ENCODE measurements around the gene ODAD3.
"Not testable (repeated sequence)": the region's sequence is repeated elsewhere in the genome, so short reads cannot be mapped to it uniquely, and the experiment has no call there.

Gene ODAD3

DNA sequence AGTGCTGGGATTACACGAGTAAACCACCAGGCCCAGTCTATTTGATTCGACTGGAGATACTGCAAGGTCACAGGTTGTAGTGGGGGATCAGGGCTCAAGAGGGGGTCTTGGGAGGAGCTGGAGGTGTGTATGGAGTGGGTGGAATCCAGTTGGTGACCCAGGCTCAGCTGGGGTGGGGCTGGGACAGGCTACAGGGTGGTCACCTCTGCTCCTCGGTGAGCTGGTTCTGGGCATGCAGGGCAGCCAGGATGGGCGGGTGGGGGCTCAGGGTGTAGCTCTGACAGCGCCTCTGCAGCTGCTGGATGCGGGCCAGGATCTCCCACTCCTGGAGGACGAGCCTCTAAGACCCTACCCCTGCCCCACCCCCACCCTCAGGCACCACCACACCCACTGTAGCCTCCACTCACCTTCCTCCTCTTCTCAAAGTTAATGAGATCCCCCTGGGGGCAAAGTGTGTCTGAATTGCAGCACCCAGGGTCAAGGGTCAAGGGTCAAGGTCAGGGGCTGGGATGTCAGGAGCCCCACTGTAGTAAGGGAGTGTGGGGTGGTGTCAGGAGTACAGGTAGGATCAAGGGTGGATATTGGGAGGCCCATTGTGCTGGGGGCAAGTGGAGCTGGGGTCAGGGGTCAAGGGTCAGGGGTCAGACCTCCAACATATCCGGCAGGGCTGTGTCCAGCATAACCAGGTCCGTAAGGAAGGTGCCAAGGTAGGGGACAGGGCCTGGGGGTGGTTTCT, 32.9 kb downstream of the ODAD3 start:
- DNase-seq, result no peak

DNA sequence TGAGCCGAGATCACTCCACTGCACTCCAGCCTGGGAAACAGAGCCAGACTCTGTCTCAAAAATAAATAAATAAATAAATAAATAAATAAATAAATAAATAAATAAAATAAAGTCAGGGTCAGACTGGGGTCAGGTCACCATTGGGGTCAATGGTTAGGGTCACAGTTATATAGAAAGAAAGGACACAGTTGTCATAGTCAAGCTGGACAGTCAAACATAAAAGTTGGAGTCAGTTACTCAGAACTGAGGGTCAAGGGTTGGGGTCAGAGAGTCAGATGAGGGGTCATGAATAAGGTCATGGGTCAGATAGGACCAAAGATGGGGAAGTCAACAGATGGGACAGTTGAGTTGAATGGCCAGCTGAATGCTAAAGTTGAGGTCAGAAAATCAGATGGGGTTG, 34.1 kb downstream of the ODAD3 start:
- no peak for DNase-seq

DNA sequence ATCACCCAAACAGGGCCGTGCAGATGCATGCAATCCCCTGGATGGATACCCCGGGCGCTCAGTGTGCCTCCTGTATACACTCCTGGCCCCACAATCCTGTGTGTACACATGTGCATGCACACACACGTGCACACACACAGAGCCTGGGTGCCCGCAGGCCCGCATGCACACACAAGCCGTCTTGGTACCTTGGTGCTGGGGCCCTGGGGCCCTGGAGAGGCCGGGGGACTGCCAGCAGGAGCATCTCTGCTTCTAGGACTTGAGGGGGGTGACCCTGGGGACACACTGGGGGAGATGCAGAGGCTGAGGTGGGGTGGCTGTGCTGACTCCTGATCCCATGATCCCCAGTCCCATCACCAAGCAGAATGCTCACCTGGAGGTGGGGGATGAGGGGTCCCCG, 35.3 kb downstream of the ODAD3 start:
- no peak for DNase-seq

DNA sequence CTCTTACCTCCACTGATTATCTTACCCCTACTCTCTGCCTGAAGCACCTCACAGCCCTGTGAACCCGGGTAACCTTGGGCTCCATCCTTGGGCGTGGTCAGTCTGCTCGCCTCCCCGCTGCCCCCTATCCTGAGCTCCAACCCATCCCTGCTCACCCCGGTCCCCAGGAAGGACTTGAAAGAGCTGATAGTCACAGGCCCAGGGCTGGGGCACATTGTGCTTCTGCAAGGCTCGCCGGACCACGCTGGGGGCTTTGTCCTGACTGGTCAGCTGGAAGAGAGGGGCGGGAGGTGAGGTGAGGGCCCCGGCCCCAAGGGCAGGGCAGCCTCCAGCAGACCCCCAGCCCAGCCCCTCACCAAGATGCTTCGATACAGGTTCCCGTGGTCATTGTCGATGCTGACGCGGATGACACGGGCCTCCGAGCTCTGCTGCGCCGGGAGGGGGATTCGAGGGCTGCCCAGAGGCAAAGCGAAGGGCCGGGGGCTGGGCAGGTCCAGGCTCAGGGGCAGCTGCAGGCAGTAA, 37.8 kb downstream of the ODAD3 start:
- no peak for DNase-seq

DNA sequence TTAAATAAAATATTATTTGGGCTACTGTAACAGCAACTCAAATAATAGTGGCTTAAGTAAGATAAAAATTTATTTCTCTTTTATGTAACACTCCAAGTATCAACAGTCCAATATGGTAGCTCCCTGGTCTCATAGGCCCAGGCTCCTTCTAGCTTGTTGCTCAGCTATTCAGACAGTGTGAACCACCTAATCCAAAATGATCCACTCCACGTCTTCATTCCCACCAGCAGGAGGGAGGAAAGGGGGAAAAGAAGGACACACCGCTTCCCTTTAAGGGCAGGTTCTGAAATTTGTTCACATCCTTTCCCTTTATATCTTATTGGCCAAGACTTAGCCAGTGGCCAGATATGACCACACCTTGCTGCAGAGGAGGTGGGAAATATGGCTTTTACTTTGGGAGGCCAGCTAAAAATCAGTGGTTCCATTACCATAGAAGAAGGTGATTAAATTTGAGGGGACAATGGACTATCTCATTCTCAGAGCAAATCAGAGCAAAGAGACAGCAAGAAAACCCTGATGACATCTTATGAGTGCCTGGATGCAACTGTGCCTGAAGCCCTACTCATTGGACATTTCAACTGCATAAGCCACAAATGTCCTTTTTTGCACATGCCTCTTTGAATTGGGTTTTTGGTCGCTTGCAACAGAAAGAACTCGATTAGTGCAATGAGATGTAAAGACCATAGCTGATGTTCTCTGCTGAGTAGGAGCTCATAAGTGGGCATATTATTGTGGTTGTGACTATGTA, 43.8 kb downstream of the ODAD3 start:
- no peak for DNase-seq

DNA sequence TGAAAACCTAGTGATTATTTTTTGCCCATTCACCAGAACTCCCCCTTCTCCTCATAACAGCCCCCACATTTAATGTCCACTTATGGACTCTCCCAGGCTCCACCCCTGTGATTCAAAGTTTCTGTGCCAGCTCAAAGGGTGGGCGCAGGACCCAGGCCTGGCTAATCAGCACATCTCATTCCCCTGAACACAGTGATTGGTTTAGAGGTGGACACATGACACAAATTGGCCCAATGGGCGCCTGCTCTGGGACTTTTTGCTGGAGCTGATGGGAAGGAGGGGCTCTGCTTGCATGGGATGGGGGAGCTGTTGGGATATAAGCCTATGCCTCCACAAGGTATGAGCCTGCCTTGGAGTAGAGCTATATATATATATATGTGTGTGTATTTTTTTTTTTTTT, 44.6 kb downstream of the ODAD3 start:
- DNase-seq, result no peak

DNA sequence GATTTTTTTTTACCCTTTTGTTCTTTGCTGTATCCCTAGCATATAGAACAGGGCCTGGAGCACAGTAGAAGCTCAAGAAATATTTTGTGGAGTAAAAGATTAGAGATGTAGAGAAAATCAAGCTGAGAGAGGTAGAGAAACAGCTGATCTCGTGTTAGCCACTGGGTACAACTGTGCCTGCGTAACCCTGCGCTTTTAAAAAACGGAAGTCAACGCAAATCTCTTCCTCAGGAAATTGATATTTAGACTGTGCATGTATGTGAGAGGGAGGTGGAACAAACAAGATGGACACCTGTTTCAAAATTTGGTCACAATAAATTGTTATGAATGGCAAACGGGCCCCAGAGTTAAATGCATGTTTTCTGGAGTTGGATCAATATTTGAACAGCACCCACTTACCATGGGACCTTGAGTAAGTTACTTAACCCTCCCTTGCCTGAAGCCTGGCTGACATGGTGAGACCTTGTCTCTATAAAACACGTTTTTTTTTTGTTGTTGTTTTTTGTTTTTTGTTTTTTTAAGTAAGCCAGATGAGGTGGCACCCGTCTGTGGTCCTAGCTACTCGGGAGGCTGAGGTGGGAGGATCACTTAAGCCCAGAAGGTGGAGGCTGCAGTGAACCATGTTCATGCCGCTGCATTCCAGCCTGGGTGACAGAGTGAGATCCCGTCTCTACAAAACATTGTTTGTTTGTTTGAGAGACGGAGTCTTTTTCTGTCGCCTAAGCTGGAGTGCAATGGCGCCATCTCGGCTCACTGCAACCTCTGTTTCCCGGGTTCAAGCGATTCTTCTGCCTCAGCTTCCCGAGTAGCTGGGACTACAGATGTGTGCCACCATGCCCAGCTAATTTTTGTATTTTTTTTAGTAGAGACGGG, 47.5 kb downstream of the ODAD3 start:
- DNase-seq, result no peak

DNA sequence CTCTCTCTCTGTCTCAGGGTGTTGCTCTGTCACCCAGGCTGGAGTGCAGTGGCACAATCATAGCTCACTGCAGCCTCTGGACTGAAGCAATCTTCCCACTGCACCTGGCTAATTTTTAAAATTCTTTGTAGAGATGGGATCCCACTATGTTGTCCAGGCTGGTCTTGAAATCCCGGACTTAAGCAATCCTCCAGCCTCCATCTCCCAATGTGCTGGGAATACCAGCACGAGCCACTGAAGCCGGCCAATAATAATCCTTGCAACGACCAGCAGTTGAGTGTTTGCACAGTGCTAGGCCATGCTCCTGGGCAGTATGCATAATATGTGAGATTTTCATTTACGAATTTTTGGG, 50.2 kb downstream of the ODAD3 start:
- DNase-seq, result no peak

DNA sequence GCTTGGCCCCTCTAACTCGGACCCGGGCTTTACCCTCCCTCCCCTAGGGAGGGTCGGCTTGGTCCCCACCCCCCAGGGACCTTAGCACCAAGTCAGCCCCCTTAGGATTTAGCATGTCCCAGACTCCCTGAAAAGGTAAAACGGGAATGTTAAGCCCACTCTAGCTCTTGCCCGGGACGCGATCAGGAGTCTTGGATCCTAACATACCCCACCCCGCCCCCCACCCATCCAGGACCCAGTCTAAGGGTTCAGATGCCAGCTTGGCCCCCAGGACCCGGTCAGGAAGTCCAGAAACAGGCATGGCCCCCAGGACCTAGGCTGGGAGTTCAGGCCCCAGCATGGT, 51.2 kb downstream of the ODAD3 start:
- DNase-seq, result no peak

DNA sequence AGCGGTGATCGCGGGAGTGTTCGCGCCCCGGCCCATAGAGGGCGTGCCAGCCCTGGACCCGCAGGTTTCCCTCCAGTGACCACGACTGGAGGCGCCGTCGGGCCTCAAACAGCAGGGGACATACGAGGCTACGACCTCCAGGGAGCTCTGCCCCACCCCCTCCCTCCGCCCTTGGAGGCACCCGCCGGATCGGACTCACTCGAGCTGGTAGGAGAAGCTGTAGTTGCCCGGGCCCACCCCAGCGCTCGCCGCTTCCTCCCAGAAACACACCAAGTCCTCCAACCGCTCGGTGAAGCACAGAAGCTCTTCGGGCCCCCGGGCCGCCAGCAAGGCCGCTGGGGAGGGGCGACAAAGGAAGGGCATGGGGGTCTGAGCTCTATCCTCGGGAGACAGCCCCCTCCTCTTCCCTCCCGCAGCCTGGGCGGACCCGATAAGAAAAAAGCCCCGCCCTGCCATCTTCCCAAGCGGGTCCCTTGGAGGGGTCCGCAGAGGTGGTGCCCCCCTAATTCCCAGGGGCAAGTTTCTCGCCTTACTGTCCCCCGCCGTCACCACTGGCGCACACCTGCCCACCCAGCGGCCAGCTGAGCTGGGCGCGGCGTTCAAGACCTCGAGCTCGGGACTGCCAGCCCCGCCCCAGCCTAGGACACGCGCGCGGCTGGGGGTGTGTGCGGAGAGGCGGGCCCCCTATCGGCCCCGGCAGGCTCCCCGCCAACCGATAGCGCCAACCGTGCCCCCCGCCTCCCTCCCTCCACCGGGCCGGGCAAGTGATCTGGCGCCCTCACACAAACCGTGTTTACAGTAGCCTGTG, 51.8 kb downstream of the ODAD3 start:
- DNase-seq, result no peak

DNA sequence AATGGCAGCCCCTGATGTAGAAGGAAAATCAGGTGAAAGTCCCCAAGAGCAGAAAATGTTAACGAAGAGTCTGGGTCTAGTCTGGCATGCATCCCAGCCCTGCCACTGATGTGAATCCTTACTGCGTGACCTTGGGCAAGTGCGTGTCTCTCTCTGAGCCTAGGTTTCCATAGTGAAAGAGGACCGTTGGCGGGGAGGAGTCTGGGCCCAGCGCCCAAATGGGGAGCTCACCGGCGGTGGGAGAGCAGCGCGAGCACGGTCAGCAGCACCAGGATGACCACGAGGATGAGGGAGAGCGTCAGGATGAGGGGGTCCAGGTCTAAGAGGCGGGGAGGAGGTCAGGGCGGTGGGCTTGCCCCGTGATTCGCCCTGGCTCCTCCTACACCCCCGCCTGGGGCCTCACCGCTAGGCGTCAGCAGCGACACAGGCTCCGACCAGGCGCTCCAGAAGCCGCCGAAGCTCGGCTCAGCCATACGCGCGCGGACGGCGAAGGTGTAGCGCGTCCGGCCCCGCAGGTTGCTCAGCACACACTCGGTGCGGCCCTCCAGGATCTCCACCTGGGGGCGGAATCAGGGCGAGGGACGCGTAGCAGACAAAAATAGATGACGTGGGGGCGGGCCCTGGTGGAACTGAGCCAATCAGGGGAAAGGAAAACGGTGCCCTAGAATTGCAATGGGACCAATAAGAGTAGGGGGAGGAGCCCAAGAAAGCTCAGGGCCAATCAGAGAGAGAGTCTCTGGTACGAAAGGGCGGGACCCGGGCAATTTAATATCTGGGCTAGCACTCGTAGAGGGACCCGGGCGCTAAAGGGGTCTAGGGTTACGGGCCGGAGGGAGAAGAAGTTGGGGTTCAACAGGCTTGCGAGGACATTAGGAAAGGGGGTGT, 54.0 kb downstream of the ODAD3 start:
- peak; percentile 95 for DNase-seq

DNA sequence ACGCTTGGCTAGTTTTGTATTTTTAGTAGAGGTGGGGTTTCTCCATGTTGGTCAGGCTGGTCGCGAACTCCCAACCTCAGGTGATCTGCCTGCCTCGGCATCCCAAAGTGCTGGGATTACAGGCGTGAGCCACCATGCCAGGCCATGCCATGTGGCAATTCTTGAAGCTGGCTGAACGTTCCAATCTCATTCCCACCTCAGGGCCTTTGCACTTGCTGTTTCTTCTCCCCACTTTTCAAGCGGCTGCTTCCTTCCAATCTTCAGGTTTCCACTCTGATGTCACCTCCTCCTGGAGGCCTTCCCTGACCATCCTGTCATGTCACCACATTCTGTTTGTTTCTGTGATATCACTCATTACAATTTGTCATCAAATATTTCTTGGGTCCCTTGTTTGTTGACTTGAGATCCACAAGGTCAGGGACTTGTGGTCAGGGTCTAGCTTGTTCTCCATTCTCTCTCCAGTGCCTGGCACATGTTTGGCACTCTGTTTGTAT, 55.0 kb downstream of the ODAD3 start:
- no peak for DNase-seq

DNA sequence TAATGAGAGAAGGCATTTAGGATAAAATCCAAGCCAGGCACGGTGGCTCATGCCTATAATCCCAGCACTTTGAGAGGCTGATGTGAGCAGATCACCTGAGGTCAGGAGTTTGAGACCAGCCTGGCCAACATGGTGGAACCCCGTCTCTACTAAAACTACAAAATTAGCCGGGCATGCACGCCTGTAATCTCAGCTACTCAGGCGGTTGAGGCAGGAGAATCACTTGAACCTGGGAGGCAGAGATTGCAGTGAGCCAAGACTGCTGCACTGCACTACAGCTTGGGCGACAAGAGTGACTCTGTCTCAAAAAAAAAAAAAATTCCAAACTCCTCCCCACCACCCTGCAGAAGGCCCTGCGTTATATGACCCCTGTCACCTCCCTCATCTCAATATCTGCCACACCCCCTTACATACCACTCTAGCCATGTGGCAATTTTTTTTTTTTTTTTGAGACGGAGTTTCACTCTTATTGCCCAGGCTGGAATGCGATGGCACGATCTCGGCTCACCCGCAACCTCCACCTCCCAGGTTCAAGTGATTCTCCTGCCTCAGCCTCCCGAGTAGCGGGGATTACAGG, 55.6 kb downstream of the ODAD3 start:
- DNase-seq, result not testable (repeated sequence)

DNA sequence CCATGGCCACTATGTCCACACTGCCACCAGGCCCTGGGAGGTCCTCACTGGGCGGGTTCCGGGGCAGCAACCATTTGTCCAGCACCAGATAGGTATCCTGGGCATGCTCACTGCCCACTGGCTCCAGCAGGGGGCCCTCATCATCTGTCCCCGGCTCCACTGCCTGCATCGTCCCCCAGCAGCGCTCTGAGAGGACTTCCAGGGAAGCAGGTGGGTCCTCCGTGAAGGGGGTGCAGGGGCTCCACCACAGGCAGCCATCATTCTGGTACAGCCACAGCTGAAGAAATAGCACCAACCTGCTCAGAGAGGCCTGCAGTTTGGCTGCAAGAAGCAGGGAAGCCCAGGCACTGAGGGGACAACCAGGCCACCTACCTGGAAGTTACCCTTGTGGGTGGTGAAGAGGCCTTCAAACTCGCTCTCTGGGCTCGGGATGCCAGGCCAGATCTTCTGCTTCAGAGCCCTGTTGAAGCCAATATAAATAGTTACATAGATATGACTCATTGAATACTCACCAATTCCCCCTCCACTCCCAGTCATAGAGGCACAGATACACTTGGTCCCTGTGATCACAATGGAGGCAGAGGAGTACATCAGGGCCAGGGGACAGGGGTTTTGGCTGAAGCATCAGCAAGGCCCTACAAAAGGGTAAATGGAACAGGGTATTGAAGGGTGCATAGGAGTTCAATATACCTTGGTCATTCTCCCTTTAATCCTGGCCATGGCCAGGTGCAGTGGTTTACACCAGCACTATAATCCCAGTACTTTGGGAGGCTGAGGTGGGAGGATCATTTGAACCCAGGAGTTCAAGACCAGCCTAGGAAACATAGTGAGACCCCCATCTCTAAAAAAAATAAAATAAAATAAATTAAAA, 56.4 kb downstream of the ODAD3 start:
- no peak for DNase-seq

DNA sequence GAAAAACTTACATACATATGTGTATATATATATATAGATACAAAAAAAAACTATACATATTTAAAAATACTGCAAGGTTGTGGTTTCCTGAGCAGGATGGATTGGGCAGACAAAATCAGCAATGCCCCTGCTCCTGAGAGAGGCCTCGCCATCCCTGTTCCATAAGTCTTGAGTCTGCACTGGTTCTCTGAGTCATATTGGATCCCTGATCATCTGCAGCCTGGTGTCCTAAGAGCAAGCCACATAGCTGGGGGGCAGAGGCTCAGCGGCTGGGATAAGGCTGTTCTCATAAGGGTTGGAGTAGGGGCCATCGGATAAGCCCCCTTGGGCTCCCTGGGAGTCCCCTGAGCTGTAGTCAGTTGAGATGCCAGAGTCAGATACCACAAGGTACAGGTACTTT, 57.2 kb downstream of the ODAD3 start:
- DNase-seq, result no peak

DNA sequence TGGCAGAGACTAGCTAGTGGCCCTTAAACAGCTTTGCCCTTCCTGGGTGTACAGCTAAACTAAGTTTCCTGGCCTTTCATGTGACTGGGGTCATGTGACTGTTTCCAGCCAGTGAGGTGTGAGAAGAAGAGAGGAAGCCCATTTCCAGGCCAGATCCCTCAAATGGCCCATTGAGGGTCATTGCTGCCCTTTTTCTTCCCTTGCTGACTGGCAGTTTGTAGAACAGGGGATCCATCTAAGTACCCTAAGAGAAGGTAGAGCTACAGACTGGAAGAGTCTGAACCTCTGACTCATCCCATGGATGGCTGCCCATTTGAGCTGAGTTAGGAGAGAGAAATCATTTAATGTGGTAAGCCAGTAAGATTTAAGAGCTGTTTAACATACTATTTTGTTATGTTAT, 57.7 kb downstream of the ODAD3 start:
- no peak for DNase-seq

DNA sequence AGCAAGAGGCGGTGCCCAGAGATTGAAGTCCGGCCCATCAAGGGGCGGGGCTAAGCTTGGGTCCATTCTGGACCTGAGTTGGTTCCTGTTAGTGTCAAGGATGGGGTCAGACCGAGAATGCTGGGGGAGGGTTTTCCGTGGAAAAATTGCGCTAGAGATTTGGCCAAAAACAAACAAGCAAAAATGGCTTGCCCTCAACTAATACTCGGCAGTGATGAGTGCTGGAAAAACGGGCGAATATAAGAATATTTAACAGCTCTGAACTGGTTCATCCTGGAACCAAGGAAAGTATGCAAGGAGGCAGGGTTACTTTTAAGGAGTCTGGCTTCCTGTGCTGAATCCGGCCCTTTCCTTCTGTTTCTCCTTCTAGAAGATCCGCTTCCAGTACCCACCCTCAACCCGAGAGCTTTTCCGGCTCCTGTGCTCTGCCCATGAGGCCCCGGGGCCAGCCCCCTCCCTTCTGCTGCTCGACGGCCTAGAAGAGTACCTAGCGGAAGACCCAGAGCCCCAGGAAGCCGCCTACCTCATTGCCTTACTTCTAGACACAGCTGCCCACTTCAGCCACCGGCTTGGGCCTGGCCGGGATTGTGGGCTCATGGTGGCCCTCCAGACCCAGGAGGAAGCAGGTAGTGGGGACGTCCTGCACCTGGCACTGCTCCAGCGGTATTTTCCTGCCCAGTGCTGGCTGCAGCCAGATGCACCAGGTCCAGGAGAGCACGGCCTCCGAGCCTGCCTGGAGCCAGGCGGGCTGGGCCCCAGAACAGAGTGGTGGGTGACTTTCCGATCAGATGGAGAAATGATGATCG, 59.6 kb downstream of the ODAD3 start:
- DNase-seq, result peak; percentile 56

DNA sequence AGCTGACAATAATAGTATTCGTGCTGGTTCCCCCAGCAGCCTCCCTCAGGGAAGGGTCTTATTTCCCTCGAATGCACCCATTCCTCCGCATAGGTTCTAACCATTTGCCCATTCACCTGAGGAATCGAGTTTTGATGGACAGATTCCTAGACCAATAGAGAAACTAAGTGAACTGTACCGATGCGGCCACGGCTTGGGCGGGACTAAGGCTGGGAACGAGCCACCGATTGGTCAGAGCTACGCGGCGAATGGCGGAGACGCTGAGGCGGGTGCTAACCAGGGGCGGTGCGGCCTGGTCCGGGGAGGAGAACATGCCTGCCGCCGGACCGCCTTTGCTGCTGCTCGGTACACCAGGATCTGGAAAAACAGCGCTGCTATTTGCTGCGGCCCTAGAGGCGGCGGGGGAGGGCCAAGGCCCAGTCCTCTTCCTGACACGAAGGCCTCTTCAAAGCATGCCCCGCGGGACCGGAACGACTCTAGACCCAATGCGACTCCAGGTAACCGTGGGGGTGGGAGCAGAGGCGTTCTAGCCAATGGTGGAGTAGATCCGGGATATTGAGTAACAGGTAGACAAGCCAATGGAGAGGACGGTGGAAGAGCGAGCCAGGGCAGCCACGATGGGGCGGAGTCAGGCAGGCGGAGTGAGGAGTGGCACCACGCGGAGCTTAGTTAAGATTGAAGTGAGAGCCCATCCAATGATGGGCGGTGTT, 60.3 kb downstream of the ODAD3 start, which contains the start of gene SWSAP1:
SWSAP1 (plus strand) TSS at position 234 of the 710 bp plus-strand sequence; CDS start at position 249, 15 bp downstream.
- peak; percentile 93 for DNase-seq
